GM12872 (cell line): Measurements from ENCODE around the gene ZNF714.

ENCODE experiments used
- CTCF ChIP-seq: IDR thresholded peaks from 3 replicates; pipeline ENCODE4 v1.5.1; 2011; ENCODE audit warnings: low read depth, mild to moderate bottlenecking, low read length, moderate library complexity; ENCODE audit not compliant: insufficient read depth

ZNF714 gene

GRCh38 chr19:21082011-21082975, at the start of gene ZNF714:
ZNF714 (plus strand) TSS chr19:21082203; CDS start chr19:21098269, 16,066 bp downstream.
- no peak for TF ChIP-seq CTCF

GRCh38 chr19:21045028-21045427, 37.0 kb upstream of the ZNF714 start:
- no peak for TF ChIP-seq CTCF

- no peak for TF ChIP-seq CTCF
Measured at GRCh38 chr19:21046489-21046888, 35.5 kb upstream of the ZNF714 start.

GRCh38 chr19:21047716-21048115, 34.3 kb upstream of the ZNF714 start:
- no peak for TF ChIP-seq CTCF

- no peak for TF ChIP-seq CTCF
Measured at GRCh38 chr19:21052902-21053301, 29.1 kb upstream of the ZNF714 start.

- no peak for TF ChIP-seq CTCF
Measured at GRCh38 chr19:21065336-21065735, 16.7 kb upstream of the ZNF714 start.

GRCh38 chr19:21084343-21084742, 2.3 kb downstream of the ZNF714 start:
- no peak for TF ChIP-seq CTCF
